H1 (cell line): ENCODE data around the gene RALGDS. TPM values are rescaled to one million over a fixed set of nuclear protein-coding genes. Genes with fewer than 3 reads are reported as not detected.

Experiments
- CTCF ChIA-PET: fragments of 300-600 bp; sonication (Branson Sonifier 250); formaldehyde crosslinking; loops from one replicate; lab custom pipeline; 2021; ENCODE audit not compliant: partially characterized antibody; lab: Charles Lee
- POLR2A ChIA-PET: fragments of 300-600 bp; sonication (Branson Sonifier 250); formaldehyde crosslinking; loops from one replicate; lab custom pipeline; 2021; ENCODE audit warnings: inconsistent platforms; ENCODE audit not compliant: partially characterized antibody; lab: Charles Lee
- DNase-seq, 2 experiments: peaks; one replicate each; pipeline versions ENCODE4 v3.0.0 to v3.0.0-alpha.2; 2010 to 2022; ENCODE audit warnings: low spot score in 2 of 2, low read depth in 1 of 2, mixed read lengths in 1 of 2
- FAIRE-seq: peaks from 2 replicates; lab custom pipeline; 2011; peaks lifted over from hg19 to GRCh38; lab: Jason Lieb, UNC
- H2AFZ ChIP-seq: 2 replicates; pipeline ENCODE4 v1.8.1; 2012; ENCODE audit warnings: low read length, inconsistent platforms
- H2AK5ac ChIP-seq: 2 replicates; pipeline ENCODE4 v1.6.1; 2013; ENCODE audit warnings: low read depth, low read length
- H2BK120ac ChIP-seq: replicated peaks from 2 replicates; pipeline ENCODE3; 2013; ENCODE audit warnings: low read depth, low read length, inconsistent platforms
- H2BK12ac ChIP-seq: 2 replicates; pipeline ENCODE4 v1.6.1; 2013; ENCODE audit warnings: low read depth, low read length
- H2BK15ac ChIP-seq: 2 replicates; pipeline ENCODE4 v1.6.1; 2013; ENCODE audit warnings: low read length
- H2BK20ac ChIP-seq: 2 replicates; pipeline ENCODE4 v1.6.1; 2013; ENCODE audit warnings: low read length
- H2BK5ac ChIP-seq: 2 replicates; pipeline ENCODE4 v1.6.1; 2013; ENCODE audit warnings: low read depth, low read length
- H3K14ac ChIP-seq: 2 replicates; pipeline ENCODE4 v1.6.1; 2013; ENCODE audit warnings: inconsistent platforms; ENCODE audit not compliant: insufficient read length
- H3K18ac ChIP-seq: 2 replicates; pipeline ENCODE4 v1.6.1; 2013; ENCODE audit warnings: low read length; ENCODE audit errors: extremely low read depth
- H3K23ac ChIP-seq: 2 replicates; pipeline ENCODE4 v1.6.1; 2013; ENCODE audit warnings: inconsistent platforms; ENCODE audit not compliant: insufficient read length
- H3K23me2 ChIP-seq: 2 replicates; pipeline ENCODE4 v1.6.1; 2013; ENCODE audit warnings: low read depth, low read length
- H3K27ac ChIP-seq: 2 replicates; pipeline ENCODE4 v1.6.1; 2011; ENCODE audit warnings: low read depth, low read length, inconsistent platforms
- H3K27me3 ChIP-seq, 4 experiments: replicated peaks in 1 of 4; 1 replicate in 1 of 4; 2 replicates in 3 of 4; pipeline versions ENCODE4 v1.6.1 to v1.8.1; 2011 to 2013; ENCODE audit warnings: low read length in 3 of 4, mild to moderate bottlenecking in 3 of 4, inconsistent platforms in 2 of 4, mixed read lengths in 2 of 4, moderate library complexity in 1 of 4; ENCODE audit not compliant: control insufficient read depth in 3 of 4, insufficient read depth in 3 of 4; ENCODE audit errors: extremely low read depth in 1 of 4
- H3K36me3 ChIP-seq, 4 experiments: 2 replicates each; pipeline versions ENCODE4 v1.6.1 to v1.8.1; 2011 to 2013; ENCODE audit warnings: mild to moderate bottlenecking in 4 of 4, low read length in 3 of 4, moderate library complexity in 2 of 4, control low read depth in 1 of 4, inconsistent platforms in 1 of 4; ENCODE audit not compliant: insufficient read depth in 4 of 4, control insufficient read depth in 2 of 4
- H3K4ac ChIP-seq: replicated peaks from 2 replicates; pipeline ENCODE3; 2013; ENCODE audit warnings: low read length, low read depth, mixed read lengths, inconsistent platforms; ENCODE audit not compliant: insufficient read length
- H3K4me1 ChIP-seq, 4 experiments: replicated peaks in 1 of 4; 1 replicate in 1 of 4; 2 replicates in 3 of 4; pipeline versions ENCODE4 v1.6.1 to v1.8.1; 2011 to 2013; ENCODE audit warnings: low read length in 3 of 4, inconsistent platforms in 2 of 4, mixed read lengths in 1 of 4; ENCODE audit not compliant: insufficient read depth in 4 of 4, control insufficient read depth in 3 of 4
- H3K4me2 ChIP-seq, 2 experiments: 2 replicates each; pipeline versions ENCODE4 v1.6.1 to v1.8.1; 2011 to 2013; ENCODE audit warnings: low read depth in 2 of 2, low read length in 2 of 2, control low read depth in 1 of 2, inconsistent platforms in 1 of 2, mild to moderate bottlenecking in 1 of 2; ENCODE audit not compliant: insufficient read depth in 1 of 2
- H3K4me3 ChIP-seq, 4 experiments: fragments of 200-600, 300-600 bp in 1 of 4; sonication (generic), shearing (Covaris generic), sonication (Bioruptor Twin) in 1 of 4; 2 replicates each; pipeline versions ENCODE4 v1.5.1 to v1.8.1; 2011 to 2016; ENCODE audit warnings: low read length in 4 of 4, low read depth in 3 of 4, control low read depth in 2 of 4, inconsistent platforms in 2 of 4, mild to moderate bottlenecking in 2 of 4, mixed read lengths in 1 of 4, moderate library complexity in 1 of 4; ENCODE audit not compliant: insufficient read depth in 2 of 4; ENCODE audit errors: extremely low read depth in 1 of 4
- H3K56ac ChIP-seq: replicated peaks from 2 replicates; pipeline ENCODE3; 2013; ENCODE audit warnings: low read depth, mild to moderate bottlenecking, mixed read lengths, low read length, inconsistent platforms; ENCODE audit not compliant: insufficient read length
- H3K79me1 ChIP-seq: 2 replicates; pipeline ENCODE4 v1.6.1; 2013; ENCODE audit warnings: low read depth, low read length, control low read depth
- H3K79me2 ChIP-seq, 2 experiments: 2 replicates each; pipeline versions ENCODE4 v1.6.1 to v1.8.1; 2012 to 2013; ENCODE audit warnings: low read length in 2 of 2, mild to moderate bottlenecking in 2 of 2, inconsistent platforms in 1 of 2; ENCODE audit not compliant: insufficient read depth in 2 of 2, control insufficient read depth in 1 of 2
- H3K9ac ChIP-seq, 4 experiments: replicated peaks in 1 of 4; 1 replicate in 1 of 4; 2 replicates in 3 of 4; pipeline versions ENCODE4 v1.6.1 to v1.8.1; 2011 to 2013; ENCODE audit warnings: low read depth in 3 of 4, low read length in 3 of 4, control low read depth in 2 of 4, mild to moderate bottlenecking in 2 of 4, moderate library complexity in 2 of 4, inconsistent platforms in 1 of 4; ENCODE audit errors: extremely low read depth in 1 of 4
- H3K9me3 ChIP-seq, 2 experiments: 2 replicates each; pipeline versions ENCODE4 v1.6.1 to v1.8.1; 2012 to 2013; ENCODE audit warnings: mild to moderate bottlenecking in 2 of 2, moderate library complexity in 2 of 2, control low read depth in 1 of 2, inconsistent platforms in 1 of 2, low read depth in 1 of 2, low read length in 1 of 2, mixed read lengths in 1 of 2; ENCODE audit not compliant: insufficient read depth in 2 of 2
- H4K20me1 ChIP-seq, 2 experiments: replicated peaks in 1 of 2; 2 replicates each; pipeline versions ENCODE3 to v1.8.1; 2011 to 2013; ENCODE audit warnings: inconsistent platforms in 2 of 2, low read length in 2 of 2, mild to moderate bottlenecking in 1 of 2; ENCODE audit not compliant: insufficient read depth in 2 of 2, control insufficient read depth in 1 of 2
- H4K5ac ChIP-seq: 2 replicates; pipeline ENCODE4 v1.6.1; 2013; ENCODE audit warnings: low read length, low read depth, mixed read lengths, inconsistent platforms; ENCODE audit not compliant: insufficient read length
- H4K8ac ChIP-seq: 2 replicates; pipeline ENCODE4 v1.8.0; 2013; ENCODE audit warnings: mild to moderate bottlenecking, moderate library complexity, low read length, inconsistent platforms; ENCODE audit not compliant: insufficient read depth; ENCODE audit errors: extremely low read depth
- H4K91ac ChIP-seq: replicated peaks from 2 replicates; pipeline ENCODE3; 2013; ENCODE audit warnings: low read length, mixed read lengths, inconsistent platforms; ENCODE audit not compliant: insufficient read length
- BACH1 ChIP-seq: IDR thresholded peaks from 2 replicates; pipeline ENCODE4 v1.6.1; 2012; ENCODE audit warnings: low read length, improper control_type of control experiment
- CTBP2 ChIP-seq: IDR thresholded peaks from 2 replicates; pipeline ENCODE4 v1.7.0; 2011; ENCODE audit warnings: borderline replicate concordance, mild to moderate bottlenecking, moderate library complexity, mixed read lengths, low read length; ENCODE audit not compliant: insufficient read depth, insufficient read length
- HDAC2 ChIP-seq, 2 experiments: fragments of 300-600 bp in 1 of 2; sonication (generic) in 1 of 2; IDR thresholded peaks; 2 replicates each; pipeline ENCODE4 v1.6.1; 2011 to 2012; ENCODE audit warnings: low read depth in 2 of 2, low read length in 2 of 2, mild to moderate bottlenecking in 2 of 2, moderate library complexity in 2 of 2, borderline replicate concordance in 1 of 2, inconsistent platforms in 1 of 2
- POLR2AphosphoS5 ChIP-seq: IDR thresholded peaks from 2 replicates; pipeline ENCODE4 v1.6.1; 2011; ENCODE audit warnings: low read depth, low read length
- SP1 ChIP-seq: IDR thresholded peaks from 2 replicates; pipeline ENCODE4 v1.6.1; 2011; ENCODE audit warnings: low read depth, low read length
- USF2 ChIP-seq: IDR thresholded peaks from 2 replicates; pipeline ENCODE4 v1.6.1; 2011; ENCODE audit warnings: low read length, improper control_type of control experiment
- WGBS, 2 experiments: shearing (Covaris generic) in 1 of 2; methylation state at CpG; one replicate each; pipeline versions ENCODE4 v1.1.6 to v1.1.7; 2013 to 2015; ENCODE audit warnings: low lambda C conversion rate in 2 of 2, mixed read lengths in 2 of 2, inconsistent platforms in 1 of 2, low coverage in 1 of 2, missing lambda C conversion rate in 1 of 2; ENCODE audit not compliant: insufficient replicate concordance in 2 of 2, insufficient coverage in 1 of 2, insufficient read length in 1 of 2; ENCODE audit errors: extremely low coverage in 1 of 2, missing lambda C conversion rate in 1 of 2; 5-methylcytosine and 5-hydroxymethylcytosine counted together
- long read RNA-seq, 2 experiments: library from RNA in 1 of 2; library from capped mRNA in 1 of 2; stranded (forward); transcript quantifications; one replicate each; pipeline ENCODE4 v2.0.0, GENCODE V29; 2021; ENCODE audit warnings: inconsistent platforms in 1 of 2
- polyA minus RNA-seq, 3 experiments: library from RNA; depleted of rRNA, polyadenylated mRNA; stranded (reverse); fragments of >200 nt; gene quantifications; 1 replicate in 2 of 3; 2 replicates in 1 of 3; pipeline ENCODE4 v1.2.3, GENCODE V29; 2011
- polyA plus RNA-seq, 7 experiments: library from polyadenylated mRNA; depleted of rRNA in 3 of 7; stranded (reverse) in 5 of 7; unstranded in 2 of 7; fragments of >200 nt in 5 of 7; fragments of 200-250 nt in 2 of 7; gene quantifications; 1 replicate in 5 of 7; 2 replicates in 1 of 7; 4 replicates in 1 of 7; pipeline versions ENCODE4 v1.2.1 to v1.2.3, GENCODE V29; 2011 to 2013; ENCODE audit warnings: missing spikeins in 2 of 7, mixed read lengths in 2 of 7
- total RNA-seq: library from RNA; stranded (reverse); fragmentation: NEBNext Ultra II Directional; extraction: Animal tissue kit (Norgen Biotek cat#: 25700); gene quantifications from 2 replicates; pipeline ENCODE4 v1.2.1, GENCODE V29; 2021

RALGDS gene
- 11.2 and 14.5 TPM in 2 replicates for total RNA-seq
- polyA plus RNA-seq (2011; rRNA removed): 25.5 and 29.3 TPM in 2 replicates
- polyA plus RNA-seq (2011; cell fraction: cytosol; rRNA removed): 25.4 TPM
- 97.4 TPM for polyA plus RNA-seq (2011; cell fraction: nucleus; rRNA removed)
- polyA plus RNA-seq (2012, experiment 1 of 2): 10.5 to 21.5 TPM (median 17.2 TPM) in 4 replicates
- polyA plus RNA-seq (2012, experiment 2 of 2): 11.7 TPM
- 11.4 TPM for polyA plus RNA-seq (2013, experiment 1 of 2)
- 9.4 TPM for polyA plus RNA-seq (2013, experiment 2 of 2)
- polyA minus RNA-seq (2011; rRNA and poly(A)+ RNA removed): 12.6 and 14.4 TPM in 2 replicates
- 11.3 TPM for polyA minus RNA-seq (2011; cell fraction: cytosol; rRNA and poly(A)+ RNA removed)
- polyA minus RNA-seq (2011; cell fraction: nucleus; rRNA and poly(A)+ RNA removed): 19.7 TPM
- long read RNA-seq, experiment 1, partial matches to known transcripts: 1 of 3 reads
- long read RNA-seq, experiment 1, other reads (novel, unspliced or antisense): 1 of 3 reads
- long read RNA-seq, experiment 2: 0 reads

DNA sequence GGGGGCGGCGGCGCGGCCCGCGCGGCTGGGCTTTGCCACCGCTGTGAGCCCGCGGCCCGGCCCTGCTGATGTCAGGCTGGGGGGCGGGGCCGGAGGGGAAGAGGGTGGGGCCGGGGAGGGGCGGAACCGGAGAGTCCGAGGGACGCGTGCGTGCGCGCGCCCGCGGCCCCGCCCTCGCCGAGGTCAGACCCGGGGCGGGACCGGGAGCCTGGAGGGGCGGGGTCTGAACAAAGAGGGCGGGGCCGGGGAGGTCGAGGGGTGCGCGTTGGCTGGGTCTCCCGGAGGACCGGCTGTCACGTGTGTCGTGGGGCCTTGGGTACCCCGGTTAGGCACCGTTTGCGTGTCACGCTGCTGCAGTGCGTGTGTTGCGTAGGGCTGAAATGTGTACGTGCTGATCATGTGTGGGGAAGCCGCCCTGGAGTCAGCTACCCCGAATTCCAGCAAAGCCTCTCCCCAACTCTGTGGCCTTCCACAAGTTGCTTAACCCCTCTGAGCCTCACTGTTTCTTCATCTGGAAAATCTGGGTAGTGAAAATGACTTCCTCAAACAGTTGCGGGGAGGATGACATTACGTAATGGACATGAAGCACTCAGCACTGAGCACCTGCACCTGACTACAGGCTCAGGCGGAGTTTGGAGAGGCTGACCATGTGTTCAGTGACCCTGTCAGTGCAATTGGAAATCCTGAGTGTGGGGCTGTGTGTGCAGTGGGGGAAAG lies at the start of gene RALGDS:
Gene RALGDS, minus strand, starts transcription at position 43 of the 717 bp plus-strand sequence. CDS start 86 bp downstream, outside the sequence.
- WGBS, 2 experiments: 19% methylated on average over 32 of the region's 53 CpGs; no CpG with 5 or more reads in 1 of the 2 experiments
- TF ChIP-seq BACH1: 0 out of 2 replicates have a peak, but pooled peaks have one; percentile 17
- 0 out of 2 replicates have a peak, but pooled peaks have one; percentile 23 for TF ChIP-seq SP1
- TF ChIP-seq CTBP2: no peak
- peak; percentile 12; the same call in 1 of the 2 replicates for TF ChIP-seq POLR2AphosphoS5
- peak; percentile 50; the same call in 1 of the 2 replicates for TF ChIP-seq USF2
- no peak for TF ChIP-seq HDAC2 (IDR thresholded peaks at IDR 0.05; ENCODE audit: borderline replicate concordance in 1 of 2, low read depth in 2 of 2, low read length in 2 of 2)
- POLR2A ChIA-PET: no interaction called here
- Histone ChIP-seq H3K4me3 (peak within 1 kb of the TSS; percentile 51 to 79 (median 56)), H2AFZ (no peak within 1 kb of the TSS; the same call in 1 of the 2 replicates), H3K23me2 (peaks cover 13% of the 10 kb centered on the region; the same call in 1 of the 2 replicates), H3K4me2 (peak within 1 kb of the TSS; percentile 76 to 94), H3K56ac (no peak within 1 kb of the TSS), H3K23ac (no peak within 1 kb of the TSS), H2BK12ac (no peak within 1 kb of the TSS; the same call in 1 of the 2 replicates), H3K14ac (no peak within 1 kb of the TSS), H4K8ac (peak within 1 kb of the TSS; percentile 88), H4K91ac (peak within 1 kb of the TSS; percentile 82), H2AK5ac (peak within 1 kb of the TSS; percentile 84; the same call in 1 of the 2 replicates), H4K20me1 (peaks cover 29 to 44% of the 10 kb centered on the region in 2 experiments), H3K27ac (no peak within 1 kb of the TSS), H2BK5ac (0 out of 2 replicates have a peak within 1 kb of the TSS, but pooled peaks have one; percentile 24), H3K36me3 (no peaks in the 10 kb centered on the region), H3K79me2 (no peaks in the 10 kb centered on the region), H3K4ac (no peak within 1 kb of the TSS), H3K27me3 (peaks cover 0 to 48% (median 33%) of the 10 kb centered on the region in 4 experiments; a peak in 5 of 7 replicates), H4K5ac (no peak within 1 kb of the TSS), H3K18ac (peak within 1 kb of the TSS; percentile 48), H3K4me1 (peaks cover 0 to 17% (median 6%) of the 10 kb centered on the region in 4 experiments; a peak in 6 of 7 replicates), H3K9me3 (no peaks in the 10 kb centered on the region), H2BK120ac (no peak within 1 kb of the TSS), H3K9ac (peak within 1 kb of the TSS; percentile 4 to 79 (median 48)), H2BK20ac (no peak within 1 kb of the TSS), H3K79me1 (no peaks in the 10 kb centered on the region), H2BK15ac (no peak within 1 kb of the TSS)
- DNase-seq (peak; percentile 38 to 94), FAIRE-seq (no peak)
- CTCF ChIA-PET: interaction anchor here (0.6 to 8.6 kb wide), 4 partner anchors 12 to 75 kb away, joined by 3 to 56 read pairs (median 6); no protein-coding TSS in a partner anchor
